HCT116 (cell line): ENCODE results near the gene SBSN.

ENCODE experiments used
- CTCF ChIP-seq, 3 experiments: fragments of 200-600 bp in 1 of 3; sonication (generic) in 1 of 3; IDR thresholded peaks in 2 of 3; conservative IDR thresholded peaks in 1 of 3; 2 replicates each; pipeline ENCODE4 v1.5.1; 2012 to 2017; ENCODE audit warnings: low read depth in 2 of 3, low read length in 2 of 3, antibody characterized with exemption in 1 of 3, borderline replicate concordance in 1 of 3, control low read depth in 1 of 3, mild to moderate bottlenecking in 1 of 3, mixed read lengths in 1 of 3, mixed run types in 1 of 3, moderate library complexity in 1 of 3; ENCODE audit not compliant: insufficient read depth in 1 of 3
- EZH2 ChIP-seq: fragments of 200-600 bp; sonication (generic); IDR thresholded peaks from 2 replicates; pipeline ENCODE4 v1.6.1; 2017; ENCODE audit warnings: antibody characterized with exemption, mixed run types
- JUND ChIP-seq: IDR thresholded peaks from 2 replicates; pipeline ENCODE4 v1.6.1; 2012
- POLR2AphosphoS5 ChIP-seq: IDR thresholded peaks from 2 replicates; pipeline ENCODE4 v1.6.1; 2011; ENCODE audit warnings: mild to moderate bottlenecking, low read depth, low read length, moderate library complexity
- ZFX ChIP-seq: fragments of 450-650 bp; IDR thresholded peaks from 2 replicates; pipeline ENCODE4 v1.6.1; 2017
- TF ChIP-seq, protein P1 (sequence below): IDR thresholded peaks from 2 replicates; pipeline ENCODE4 v1.6.1; 2012; ENCODE audit warnings: low read depth
- TF ChIP-seq, protein P2 (sequence below): IDR thresholded peaks from 2 replicates; pipeline ENCODE4 v1.6.1; 2012

DNA sequence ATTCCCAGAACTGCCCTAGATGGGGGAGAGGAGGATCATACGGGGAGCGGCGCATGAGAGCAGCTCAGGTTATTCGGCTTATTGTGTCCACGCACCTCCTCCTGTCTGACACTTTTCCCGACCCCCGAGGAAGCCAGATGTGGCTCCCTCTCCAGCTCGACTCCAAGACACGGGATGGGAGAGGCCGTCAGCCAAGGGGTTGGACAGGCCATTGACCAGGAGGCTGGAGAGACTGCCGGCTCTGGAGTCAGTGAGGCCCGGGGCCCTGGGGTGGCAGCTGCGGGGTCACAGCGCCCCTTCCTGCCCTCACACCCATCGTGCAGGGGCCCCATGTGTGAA lies 17.5 kb downstream of the SBSN start:
- TF ChIP-seq CTCF (IDR thresholded peaks at IDR 0.05 in 2 of 3, conservative IDR thresholded peaks at IDR 0.05 in 1 of 3; ENCODE audit: borderline replicate concordance in 1 of 3, insufficient read depth in 1 of 3, low read depth in 2 of 3, low read length in 2 of 3) (no peak), EZH2 (no peak), JUND (no peak), POLR2AphosphoS5 (no peak), ZFX (no peak)
- TF ChIP-seq, protein P1, sequence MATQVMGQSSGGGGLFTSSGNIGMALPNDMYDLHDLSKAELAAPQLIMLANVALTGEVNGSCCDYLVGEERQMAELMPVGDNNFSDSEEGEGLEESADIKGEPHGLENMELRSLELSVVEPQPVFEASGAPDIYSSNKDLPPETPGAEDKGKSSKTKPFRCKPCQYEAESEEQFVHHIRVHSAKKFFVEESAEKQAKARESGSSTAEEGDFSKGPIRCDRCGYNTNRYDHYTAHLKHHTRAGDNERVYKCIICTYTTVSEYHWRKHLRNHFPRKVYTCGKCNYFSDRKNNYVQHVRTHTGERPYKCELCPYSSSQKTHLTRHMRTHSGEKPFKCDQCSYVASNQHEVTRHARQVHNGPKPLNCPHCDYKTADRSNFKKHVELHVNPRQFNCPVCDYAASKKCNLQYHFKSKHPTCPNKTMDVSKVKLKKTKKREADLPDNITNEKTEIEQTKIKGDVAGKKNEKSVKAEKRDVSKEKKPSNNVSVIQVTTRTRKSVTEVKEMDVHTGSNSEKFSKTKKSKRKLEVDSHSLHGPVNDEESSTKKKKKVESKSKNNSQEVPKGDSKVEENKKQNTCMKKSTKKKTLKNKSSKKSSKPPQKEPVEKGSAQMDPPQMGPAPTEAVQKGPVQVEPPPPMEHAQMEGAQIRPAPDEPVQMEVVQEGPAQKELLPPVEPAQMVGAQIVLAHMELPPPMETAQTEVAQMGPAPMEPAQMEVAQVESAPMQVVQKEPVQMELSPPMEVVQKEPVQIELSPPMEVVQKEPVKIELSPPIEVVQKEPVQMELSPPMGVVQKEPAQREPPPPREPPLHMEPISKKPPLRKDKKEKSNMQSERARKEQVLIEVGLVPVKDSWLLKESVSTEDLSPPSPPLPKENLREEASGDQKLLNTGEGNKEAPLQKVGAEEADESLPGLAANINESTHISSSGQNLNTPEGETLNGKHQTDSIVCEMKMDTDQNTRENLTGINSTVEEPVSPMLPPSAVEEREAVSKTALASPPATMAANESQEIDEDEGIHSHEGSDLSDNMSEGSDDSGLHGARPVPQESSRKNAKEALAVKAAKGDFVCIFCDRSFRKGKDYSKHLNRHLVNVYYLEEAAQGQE: no peak
- TF ChIP-seq, protein P2, sequence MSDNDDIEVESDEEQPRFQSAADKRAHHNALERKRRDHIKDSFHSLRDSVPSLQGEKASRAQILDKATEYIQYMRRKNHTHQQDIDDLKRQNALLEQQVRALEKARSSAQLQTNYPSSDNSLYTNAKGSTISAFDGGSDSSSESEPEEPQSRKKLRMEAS: no peak
